HepG2 (cell line): Measurements from ENCODE around the gene LRRC8C. TPM values are rescaled to one million over a fixed set of nuclear protein-coding genes. Genes with fewer than 3 reads are reported as not detected.

Experiments
- ATAC-seq: fragments of 200-7000 bp; cut with Tn5 transposase; 3 replicates; pipeline ENCODE4 v1.9.1; 2020; ENCODE audit warnings: mild to moderate bottlenecking, moderate library complexity
- BruUV-seq: library from RNA; stranded (reverse); fragments of 400-500 nt; replicated peaks from 2 replicates; lab custom pipeline; 2021; lab: Mats Ljungman, UMichigan
- CTCF ChIA-PET: fragments of 300-600 bp; formaldehyde crosslinking; extraction: SDS; loops from one replicate; lab custom pipeline; 2021; ENCODE audit warnings: low total read pairs, inconsistent platforms, low intra/inter-chr PET ratio; lab: Yijun Ruan, JAX
- POLR2A ChIA-PET: fragments of 350-600 bp; sonication (Branson Sonifier 250); formaldehyde crosslinking; loops from one replicate; lab custom pipeline; 2020; ENCODE audit warnings: antibody characterized with exemption, inconsistent platforms; lab: Yijun Ruan, JAX
- DNase-seq: peaks from one replicate; pipeline ENCODE4 v3.0.0-alpha.2; 2015; ENCODE audit warnings: low spot score
- FAIRE-seq: peaks from 3 replicates; lab custom pipeline; 2011; peaks lifted over from hg19 to GRCh38; lab: Jason Lieb, UNC
- H2AFZ ChIP-seq: one replicate; pipeline ENCODE4 v1.6.1; 2011; ENCODE audit warnings: low read length, inconsistent platforms
- H3K27ac ChIP-seq: fragments of 300-600 bp; 3 replicates; pipeline ENCODE4 v1.8.0; 2011; ENCODE audit warnings: mixed run types, mild to moderate bottlenecking, mixed read lengths, low read length, inconsistent platforms; ENCODE audit not compliant: insufficient read depth; ENCODE audit errors: extremely low read length
- H3K27me3 ChIP-seq, 2 experiments: fragments of 200-600 bp in 1 of 2; 2 replicates in 1 of 2; 3 replicates in 1 of 2; pipeline versions ENCODE4 v1.6.0 to v1.8.0; 2011; ENCODE audit warnings: low read length in 2 of 2, mild to moderate bottlenecking in 2 of 2, moderate library complexity in 2 of 2, inconsistent platforms in 1 of 2; ENCODE audit not compliant: insufficient read depth in 2 of 2, control insufficient read depth in 1 of 2
- H3K36me3 ChIP-seq, 2 experiments: fragments of 200-600 bp in 1 of 2; replicated peaks in 1 of 2; 2 replicates in 1 of 2; 3 replicates in 1 of 2; pipeline versions ENCODE4 v1.5.1 to v1.8.0; 2011; ENCODE audit warnings: low read length in 2 of 2, inconsistent platforms in 1 of 2; ENCODE audit not compliant: insufficient read depth in 2 of 2, control insufficient read depth in 1 of 2
- H3K4me1 ChIP-seq: 2 replicates; pipeline ENCODE4 v1.5.1; 2012; ENCODE audit warnings: low read length, inconsistent platforms; ENCODE audit not compliant: insufficient read depth
- H3K4me2 ChIP-seq: 2 replicates; pipeline ENCODE4 v1.6.0; 2011; ENCODE audit warnings: low read depth, low read length, inconsistent platforms
- H3K4me3 ChIP-seq, 3 experiments: fragments of 200-600 bp in 1 of 3; sonication (generic), shearing (Covaris generic) in 1 of 3; replicated peaks in 1 of 3; 2 replicates each; pipeline ENCODE4 v1.5.1; 2011 to 2016; ENCODE audit warnings: low read length in 3 of 3, inconsistent platforms in 2 of 3, low read depth in 2 of 3, mild to moderate bottlenecking in 2 of 3, control low read depth in 1 of 3, mixed read lengths in 1 of 3; ENCODE audit not compliant: insufficient read depth in 1 of 3
- H3K79me2 ChIP-seq: one replicate; pipeline ENCODE4 v1.6.1; 2011; ENCODE audit warnings: low read length, inconsistent platforms; ENCODE audit not compliant: insufficient read depth
- H3K9ac ChIP-seq: 2 replicates; pipeline ENCODE4 v1.6.0; 2011; ENCODE audit warnings: mild to moderate bottlenecking, low read depth, low read length, inconsistent platforms; ENCODE audit not compliant: insufficient read depth
- H3K9me3 ChIP-seq: 2 replicates; pipeline ENCODE4 v1.5.1; 2012; ENCODE audit warnings: mild to moderate bottlenecking, low read length
- H4K20me1 ChIP-seq: 2 replicates; pipeline ENCODE4 v1.6.0; 2011; ENCODE audit warnings: inconsistent platforms, mild to moderate bottlenecking, low read length, moderate library complexity; ENCODE audit not compliant: insufficient read depth
- ARHGAP35 ChIP-seq: sonication (generic); formaldehyde crosslinking; IDR thresholded peaks from 2 replicates; pipeline ENCODE4 v1.9.0; 2022; ENCODE audit warnings: mild to moderate bottlenecking, inconsistent platforms, moderate library complexity, missing genetic modification reagents, borderline replicate concordance
- DPF2 ChIP-seq: sonication (generic); formaldehyde crosslinking; IDR thresholded peaks from 2 replicates; pipeline ENCODE4 v1.4.0; 2020; ENCODE audit warnings: mild to moderate bottlenecking, low read depth, missing genetic modification reagents, borderline replicate concordance
- FOXC1 ChIP-seq: sonication (generic); formaldehyde crosslinking; IDR thresholded peaks from 2 replicates; pipeline ENCODE4 v1.8.0; 2022; ENCODE audit warnings: mild to moderate bottlenecking, missing genetic modification reagents, borderline replicate concordance
- GMEB1 ChIP-seq: sonication (generic); formaldehyde crosslinking; IDR thresholded peaks from 2 replicates; pipeline ENCODE4 v1.5.1; 2020; ENCODE audit warnings: missing genetic modification reagents, mild to moderate bottlenecking, borderline replicate concordance
- GPN1 ChIP-seq: sonication (generic); formaldehyde crosslinking; IDR thresholded peaks from 2 replicates; pipeline ENCODE4 v1.5.1; 2020; ENCODE audit warnings: missing genetic modification reagents, borderline replicate concordance
- PAX8 ChIP-seq: sonication (generic); formaldehyde crosslinking; IDR thresholded peaks from 2 replicates; pipeline ENCODE4 v1.8.0; 2022; ENCODE audit warnings: mild to moderate bottlenecking, missing genetic modification reagents, borderline replicate concordance
- PBX3 ChIP-seq: sonication (generic); formaldehyde crosslinking; IDR thresholded peaks from 2 replicates; pipeline ENCODE4 v1.8.1; 2023; ENCODE audit warnings: missing genetic modification reagents, inconsistent platforms, borderline replicate concordance
- SNAI1 ChIP-seq: sonication (generic); formaldehyde crosslinking; IDR thresholded peaks from 2 replicates; pipeline ENCODE4 v1.5.0; 2020; ENCODE audit warnings: mild to moderate bottlenecking, missing genetic modification reagents, borderline replicate concordance
- SYNCRIP ChIP-seq: fragments of 200-400 bp; formaldehyde crosslinking; IDR thresholded peaks from 2 replicates; pipeline ENCODE4 v1.6.1; 2018; ENCODE audit warnings: mild to moderate bottlenecking, low read depth, low read length; ENCODE audit not compliant: insufficient read depth
- ZNF253 ChIP-seq: sonication (generic); formaldehyde crosslinking; IDR thresholded peaks from 2 replicates; pipeline ENCODE4 v1.8.0; 2022; ENCODE audit warnings: mild to moderate bottlenecking, missing genetic modification reagents, borderline replicate concordance
- ZNF577 ChIP-seq: sonication (generic); formaldehyde crosslinking; IDR thresholded peaks from 2 replicates; pipeline ENCODE4 v1.4.0; 2020; ENCODE audit warnings: mild to moderate bottlenecking, low read depth, missing genetic modification reagents, borderline replicate concordance
- ZNF749 ChIP-seq: sonication (generic); formaldehyde crosslinking; IDR thresholded peaks from 2 replicates; pipeline ENCODE4 v1.8.0; 2022; ENCODE audit warnings: mild to moderate bottlenecking, missing genetic modification reagents, moderate library complexity, borderline replicate concordance
- ZNF773 ChIP-seq: sonication (generic); formaldehyde crosslinking; IDR thresholded peaks from 2 replicates; pipeline ENCODE4 v1.4.0; 2020; ENCODE audit warnings: missing genetic modification reagents, borderline replicate concordance
- in situ Hi-C: cut with HindIII; loops from 2 replicates; pipeline ENCODE4 v1.10.0; 2017; ENCODE audit warnings: low pct_unique_long_range_greater_than_20kb; ENCODE audit not compliant: extremely low pct_ligation_motif_present
- intact Hi-C: fragments of 100-400 bp; cut with micrococcal nuclease; formaldehyde crosslinking; loops from one replicate; pipeline ENCODE4 v1.10.0; 2022; ENCODE audit not compliant: unreplicated experiment
- polyA plus RNA-seq, 8 experiments: library from polyadenylated mRNA; depleted of rRNA in 3 of 8; stranded (reverse) in 7 of 8; unstranded in 1 of 8; fragments of >200 nt; fragmentation: Illumina TruSeq in 4 of 8; extraction: Trizol in 4 of 8; gene quantifications; 2 replicates each; pipeline versions ENCODE4 v1.2.1 to v1.2.3, GENCODE V29; 2011 to 2016; ENCODE audit warnings: low read depth in 4 of 8, missing spikeins in 1 of 8, mixed read lengths in 1 of 8; ENCODE audit not compliant: insufficient read depth in 1 of 8
- total RNA-seq, 5 experiments: library from RNA; depleted of rRNA; stranded (reverse); fragments of >200 nt; fragmentation: Illumina TruSeq; extraction: Trizol; gene quantifications; 2 replicates each; pipeline ENCODE4 v1.2.3, GENCODE V29; 2016; ENCODE audit warnings: low read depth in 1 of 5

The LRRC8C gene
- total and polyA plus RNA-seq, 2 of the 13 experiments (the other 11 are each of a cell fraction or from before 2014, with no cell fraction given): 0.22 to 0.32 TPM

- TF ChIP-seq ZNF749 (CRISPR knock-in tag): no peak
- TF ChIP-seq DPF2: no peak
- no peak for TF ChIP-seq ZNF773 (CRISPR knock-in tag)
- no peak for TF ChIP-seq GPN1 (CRISPR knock-in tag)
Measured at GRCh38 chr1:89646259-89646658, 13.3 kb downstream of the LRRC8C start (continued).

GRCh38 chr1:89649783-89650182, 16.9 kb downstream of the LRRC8C start:
- FAIRE-seq (no peak), DNase-seq (no peak), ATAC-seq (no peak)
- POLR2A ChIA-PET: no interaction called here
- in situ Hi-C loops (no loop called here), intact Hi-C loops (no loop called here)
- Histone ChIP-seq H3K9ac (no peak overlapping the region), H3K36me3 (no peaks in the 10 kb centered on the region), H2AFZ (no peak overlapping the region), H3K4me1 (no peaks in the 10 kb centered on the region), H3K9me3 (no peaks in the 10 kb centered on the region), H3K79me2 (no peaks in the 10 kb centered on the region), H3K4me2 (no peak overlapping the region), H4K20me1 (no peaks in the 10 kb centered on the region), H3K4me3 (no peak overlapping the region), H3K27me3 (no peaks in the 10 kb centered on the region), H3K27ac (no peak overlapping the region)
- no TSS peak for BruUV-seq
- TF ChIP-seq PAX8 (CRISPR knock-in tag) (no peak), ARHGAP35 (no peak), ZNF577 (no peak), GMEB1 (CRISPR knock-in tag) (no peak), ZNF253 (CRISPR knock-in tag) (no peak), FOXC1 (CRISPR knock-in tag) (no peak), PBX3 (CRISPR knock-in tag) (no peak), SNAI1 (CRISPR knock-in tag) (no peak), SYNCRIP (no peak)
- CTCF ChIA-PET: no interaction called here
